ENCODE data around the gene PRND.

- TF ChIP-seq CTCF (conservative IDR thresholded peaks at IDR 0.05; ENCODE audit: low read depth in 2 of 2) (no peak), EZH2 (IDR thresholded peaks at IDR 0.05; ENCODE audit: low read depth, unreplicated experiment) (no peak), EZH2phosphoT487 (IDR thresholded peaks at IDR 0.05; ENCODE audit: unreplicated experiment) (no peak)
- TF ChIP-seq, protein P1, sequence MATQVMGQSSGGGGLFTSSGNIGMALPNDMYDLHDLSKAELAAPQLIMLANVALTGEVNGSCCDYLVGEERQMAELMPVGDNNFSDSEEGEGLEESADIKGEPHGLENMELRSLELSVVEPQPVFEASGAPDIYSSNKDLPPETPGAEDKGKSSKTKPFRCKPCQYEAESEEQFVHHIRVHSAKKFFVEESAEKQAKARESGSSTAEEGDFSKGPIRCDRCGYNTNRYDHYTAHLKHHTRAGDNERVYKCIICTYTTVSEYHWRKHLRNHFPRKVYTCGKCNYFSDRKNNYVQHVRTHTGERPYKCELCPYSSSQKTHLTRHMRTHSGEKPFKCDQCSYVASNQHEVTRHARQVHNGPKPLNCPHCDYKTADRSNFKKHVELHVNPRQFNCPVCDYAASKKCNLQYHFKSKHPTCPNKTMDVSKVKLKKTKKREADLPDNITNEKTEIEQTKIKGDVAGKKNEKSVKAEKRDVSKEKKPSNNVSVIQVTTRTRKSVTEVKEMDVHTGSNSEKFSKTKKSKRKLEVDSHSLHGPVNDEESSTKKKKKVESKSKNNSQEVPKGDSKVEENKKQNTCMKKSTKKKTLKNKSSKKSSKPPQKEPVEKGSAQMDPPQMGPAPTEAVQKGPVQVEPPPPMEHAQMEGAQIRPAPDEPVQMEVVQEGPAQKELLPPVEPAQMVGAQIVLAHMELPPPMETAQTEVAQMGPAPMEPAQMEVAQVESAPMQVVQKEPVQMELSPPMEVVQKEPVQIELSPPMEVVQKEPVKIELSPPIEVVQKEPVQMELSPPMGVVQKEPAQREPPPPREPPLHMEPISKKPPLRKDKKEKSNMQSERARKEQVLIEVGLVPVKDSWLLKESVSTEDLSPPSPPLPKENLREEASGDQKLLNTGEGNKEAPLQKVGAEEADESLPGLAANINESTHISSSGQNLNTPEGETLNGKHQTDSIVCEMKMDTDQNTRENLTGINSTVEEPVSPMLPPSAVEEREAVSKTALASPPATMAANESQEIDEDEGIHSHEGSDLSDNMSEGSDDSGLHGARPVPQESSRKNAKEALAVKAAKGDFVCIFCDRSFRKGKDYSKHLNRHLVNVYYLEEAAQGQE (IDR thresholded peaks at IDR 0.05; ENCODE audit: unreplicated experiment): no peak
Observed at GRCh38 chr20:4772132-4772531, 50.4 kb downstream of the PRND start.
